GM23338 (cell line): ENCODE results near the gene CUEDC1. TPM values are rescaled to one million over a fixed set of nuclear protein-coding genes. Genes with fewer than 3 reads are reported as not detected.

ENCODE experiments used
- ATAC-seq: fragments of 200-7000 bp; cut with Tn5 transposase; 3 replicates; pipeline ENCODE4 v1.9.1; 2020
- DNase-seq: peaks from one replicate; pipeline ENCODE4 v3.0.0-alpha.2; 2015; ENCODE audit warnings: low spot score
- H2AFZ ChIP-seq: fragments of 200-600 bp; sonication (generic); 2 replicates; pipeline ENCODE4 v1.8.0; 2016; ENCODE audit warnings: antibody characterized with exemption, mild to moderate bottlenecking, moderate library complexity
- H3F3A ChIP-seq: fragments of 200-600 bp; sonication (generic); replicated peaks from 2 replicates; pipeline ENCODE4 v1.8.0; 2017; ENCODE audit warnings: antibody characterized with exemption, mixed run types, low read depth
- H3K27ac ChIP-seq: fragments of 200-600 bp; sonication (generic); 2 replicates; pipeline ENCODE4 v1.6.1; 2016; ENCODE audit warnings: low read depth
- H3K27me3 ChIP-seq: fragments of 200-600 bp; sonication (generic); 2 replicates; pipeline ENCODE4 v1.8.0; 2016; ENCODE audit warnings: mild to moderate bottlenecking, mixed run types, moderate library complexity; ENCODE audit not compliant: insufficient read depth
- H3K36me3 ChIP-seq: fragments of 200-600 bp; sonication (generic); 2 replicates; pipeline ENCODE4 v1.8.0; 2016; ENCODE audit warnings: mild to moderate bottlenecking; ENCODE audit not compliant: insufficient read depth
- H3K4me1 ChIP-seq: fragments of 200-600 bp; sonication (generic); 2 replicates; pipeline ENCODE4 v1.8.0; 2016; ENCODE audit warnings: mild to moderate bottlenecking, moderate library complexity; ENCODE audit not compliant: insufficient read depth
- H3K4me2 ChIP-seq: fragments of 200-600 bp; sonication (generic); 2 replicates; pipeline ENCODE4 v1.7.1; 2017; ENCODE audit warnings: mixed run types
- H3K4me3 ChIP-seq: fragments of 200-600 bp; sonication (generic); 2 replicates; pipeline ENCODE4 v1.6.1; 2016; ENCODE audit warnings: mixed run types
- H3K79me2 ChIP-seq: fragments of 200-600 bp; sonication (generic); replicated peaks from 2 replicates; pipeline ENCODE4 v1.8.0; 2017; ENCODE audit warnings: mild to moderate bottlenecking; ENCODE audit not compliant: insufficient read depth
- H3K9me2 ChIP-seq: fragments of 200-600 bp; sonication (generic); 2 replicates; pipeline ENCODE4 v1.8.0; 2017; ENCODE audit not compliant: insufficient read depth
- H4K20me1 ChIP-seq: fragments of 200-600 bp; sonication (generic); replicated peaks from 2 replicates; pipeline ENCODE4 v1.8.0; 2017; ENCODE audit warnings: mild to moderate bottlenecking; ENCODE audit not compliant: insufficient read depth
- H3K27ac Mint-ChIP-seq: 2 replicates; pipeline ENCODE4 v1.8.0; 2020; ENCODE audit warnings: inconsistent platforms, mild to moderate bottlenecking, moderate library complexity, mixed read lengths
- H3K27me3 Mint-ChIP-seq: 3 replicates; pipeline ENCODE4 v1.8.0; 2022; ENCODE audit warnings: low read depth, mild to moderate bottlenecking, moderate library complexity, mixed read lengths, inconsistent platforms; ENCODE audit not compliant: insufficient read depth, poor library complexity
- H3K36me3 Mint-ChIP-seq: 3 replicates; pipeline ENCODE4 v1.8.0; 2021; ENCODE audit warnings: low read depth, mild to moderate bottlenecking, inconsistent platforms, moderate library complexity, mixed read lengths
- H3K4me1 Mint-ChIP-seq: 3 replicates; pipeline ENCODE4 v1.8.0; 2020; ENCODE audit warnings: mild to moderate bottlenecking, inconsistent platforms, mixed read lengths
- H3K4me3 Mint-ChIP-seq: 3 replicates; pipeline ENCODE4 v1.8.0; 2021; ENCODE audit warnings: moderate library complexity, mild to moderate bottlenecking, inconsistent platforms, mixed read lengths
- H3K9me3 Mint-ChIP-seq: 3 replicates; pipeline ENCODE4 v1.8.0; 2020; ENCODE audit warnings: moderate library complexity, mild to moderate bottlenecking, inconsistent platforms, mixed read lengths
- EZH2 ChIP-seq: fragments of 200-600 bp; sonication (generic); IDR thresholded peaks from one replicate; pipeline ENCODE4 v1.8.0; 2017; ENCODE audit warnings: antibody characterized with exemption, mild to moderate bottlenecking, low read depth; ENCODE audit not compliant: unreplicated experiment
- JUNB ChIP-seq: IDR thresholded peaks from one replicate; pipeline ENCODE4 v1.6.1; 2016; ENCODE audit warnings: antibody characterized with exemption; ENCODE audit not compliant: unreplicated experiment
- NANOG ChIP-seq: IDR thresholded peaks from 2 replicates; pipeline ENCODE4 v1.6.1; 2016; ENCODE audit warnings: antibody characterized with exemption, borderline replicate concordance
- POLR2AphosphoS5 ChIP-seq: IDR thresholded peaks from 2 replicates; pipeline ENCODE4 v1.6.1; 2016; ENCODE audit warnings: antibody characterized with exemption, low read depth
- STAT1 ChIP-seq: IDR thresholded peaks from one replicate; pipeline ENCODE4 v1.6.1; 2016; ENCODE audit warnings: antibody characterized with exemption; ENCODE audit not compliant: unreplicated experiment
- ZNF331 ChIP-seq: fragments of 250-450 bp; sonication (Bioruptor Pico); IDR thresholded peaks from 2 replicates; pipeline ENCODE4 v1.5.0; 2020; ENCODE audit warnings: low read depth, mild to moderate bottlenecking, moderate library complexity
- ZNF462 ChIP-seq: fragments of 250-450 bp; sonication (Bioruptor Pico); IDR thresholded peaks from 2 replicates; pipeline ENCODE4 v1.5.0; 2020; ENCODE audit warnings: mild to moderate bottlenecking, moderate library complexity
- polyA plus RNA-seq: library from polyadenylated mRNA; unstranded; fragments of >200 nt; fragmentation: Nextera tagmentation; extraction: Ambion mirVana; gene quantifications from 2 replicates; pipeline ENCODE4 v1.2.1, GENCODE V29; 2016
- total RNA-seq: library from RNA; depleted of rRNA; stranded (reverse); fragments of >200 nt; shearing (Covaris generic); gene quantifications from 2 replicates; pipeline ENCODE4 v1.2.3, GENCODE V29; 2014

The CUEDC1 gene
- total and polyA plus RNA-seq, 2 experiments from 2014 or later, result 3.0 to 7.7 TPM

DNA sequence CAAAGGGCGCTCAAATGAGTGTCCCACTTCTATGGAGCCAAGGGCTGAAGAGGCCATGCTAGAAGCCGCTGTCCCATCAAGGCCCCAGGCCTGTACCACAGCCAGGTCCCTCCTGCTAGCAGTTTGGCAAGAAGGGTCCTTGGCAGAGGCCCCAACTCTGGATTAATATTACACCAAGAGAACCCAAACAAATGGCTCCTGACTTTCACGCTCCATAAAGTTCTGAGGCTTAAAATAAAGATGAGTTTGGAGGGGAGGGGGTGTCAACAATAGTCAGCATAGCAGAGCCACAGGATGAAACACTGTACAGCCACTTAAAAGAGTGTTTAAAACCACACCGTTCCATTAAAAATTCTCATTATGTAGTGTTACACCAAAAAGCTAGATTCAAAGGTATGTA lies 30.5 kb downstream of the CUEDC1 start:
- Histone ChIP-seq H3K4me1 (peaks cover 15% of the 10 kb centered on the region), H3K4me3 (no peak overlapping the region), H3K27me3 (no peaks in the 10 kb centered on the region), H3K79me2 (no peaks in the 10 kb centered on the region), H4K20me1 (no peaks in the 10 kb centered on the region), H3K9me2 (no peaks in the 10 kb centered on the region), H3K4me2 (no peak overlapping the region), H3K27ac (no peak overlapping the region), H3K36me3 (no peaks in the 10 kb centered on the region), H2AFZ (no peak overlapping the region), H3F3A (no peaks in the 10 kb centered on the region)
- DNase-seq (no peak), ATAC-seq (no peak)
- Mint-ChIP-seq H3K27me3 (peaks cover 19% of the 10 kb centered on the region), H3K9me3 (no peaks in the 10 kb centered on the region), H3K4me1 (peaks cover 36% of the 10 kb centered on the region), H3K36me3 (no peaks in the 10 kb centered on the region), H3K4me3 (no peak overlapping the region; the same call in 2 of the 3 replicates), H3K27ac (no peak overlapping the region)
- TF ChIP-seq JUNB (no peak), ZNF462 (CRISPR knock-in tag) (no peak), STAT1 (no peak), ZNF331 (CRISPR knock-in tag) (no peak), POLR2AphosphoS5 (no peak), EZH2 (no peak)

DNA sequence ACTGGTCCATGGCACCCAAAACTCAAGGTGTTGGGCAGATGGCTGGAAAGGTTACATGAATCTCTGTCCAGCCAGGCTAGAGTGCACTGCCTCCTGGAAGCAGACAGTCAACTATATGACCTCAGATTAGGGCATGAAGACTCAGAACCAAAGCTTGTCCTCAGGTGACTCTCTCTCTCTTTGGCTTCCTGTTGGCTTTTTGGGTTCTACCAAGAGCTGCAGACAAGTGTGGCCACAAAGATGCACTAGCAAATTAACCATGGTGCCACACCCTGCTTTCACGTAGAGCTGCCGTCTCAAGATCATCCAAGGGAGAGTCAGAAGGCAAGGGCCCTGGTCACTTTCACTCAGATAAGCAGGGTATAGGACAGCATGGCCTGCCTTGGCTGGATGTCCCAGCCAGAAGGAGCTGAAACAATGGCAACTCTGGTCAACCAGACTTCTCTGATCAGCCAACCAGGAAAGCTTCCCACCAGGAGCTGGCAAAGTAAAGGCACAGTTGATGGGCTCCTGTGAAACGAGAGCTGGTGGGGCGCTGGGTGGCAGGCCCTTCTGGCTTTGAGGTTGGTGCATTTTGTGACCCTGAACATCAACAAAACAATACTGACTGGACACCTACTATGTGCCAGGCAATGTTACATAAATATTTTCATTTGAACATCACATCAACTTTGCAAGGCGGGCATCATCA lies 31.9 kb downstream of the CUEDC1 start:
- Histone ChIP-seq H3K27me3 (no peaks in the 10 kb centered on the region), H4K20me1 (no peaks in the 10 kb centered on the region), H3K27ac (no peak overlapping the region), H3F3A (no peaks in the 10 kb centered on the region), H3K9me2 (no peaks in the 10 kb centered on the region), H3K36me3 (no peaks in the 10 kb centered on the region), H3K79me2 (no peaks in the 10 kb centered on the region), H2AFZ (no peak overlapping the region), H3K4me2 (no peak overlapping the region), H3K4me1 (peaks cover 15% of the 10 kb centered on the region), H3K4me3 (no peak overlapping the region)
- ATAC-seq (no peak), DNase-seq (no peak)
- Mint-ChIP-seq H3K9me3 (no peaks in the 10 kb centered on the region), H3K4me1 (peaks cover 40% of the 10 kb centered on the region), H3K36me3 (no peaks in the 10 kb centered on the region), H3K27me3 (peaks cover 19% of the 10 kb centered on the region), H3K4me3 (no peak overlapping the region), H3K27ac (no peak overlapping the region)
- no peak for TF ChIP-seq NANOG
- TF ChIP-seq ZNF462 (CRISPR knock-in tag), result no peak
